OCI-LY3 (cell line): ENCODE data around the gene EPAS1.

Experiments
- CTCF ChIP-seq: fragments of 200-600, 300-600 bp; sonication (generic); IDR thresholded peaks from 2 replicates; pipeline ENCODE4 v1.5.1; 2014; ENCODE audit warnings: antibody characterized with exemption, low read length, low read depth
- EZH2phosphoT487 ChIP-seq: fragments of 200-600 bp; shearing (Covaris generic); IDR thresholded peaks from 2 replicates; pipeline ENCODE4 v1.6.1; 2018; ENCODE audit warnings: antibody characterized with exemption, mixed run types, low read depth

DNA sequence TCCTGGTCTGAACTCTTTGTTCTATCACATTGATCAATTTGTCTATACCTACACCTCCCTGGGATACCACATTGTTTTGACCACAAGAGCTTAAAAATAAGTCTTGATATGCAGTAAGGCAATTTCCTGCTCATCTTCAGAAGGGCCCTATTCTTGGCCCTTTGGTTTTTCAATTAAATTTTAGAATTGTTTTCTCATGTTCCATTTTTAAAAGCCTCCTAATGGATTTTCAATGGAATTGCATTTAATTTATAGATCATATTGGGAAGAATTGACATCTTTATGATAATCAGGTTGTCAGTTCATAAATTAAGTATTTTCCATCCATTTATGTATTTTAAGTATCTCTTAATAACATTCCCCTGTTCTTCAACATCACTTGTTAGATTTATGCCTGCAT lies 47.6 kb upstream of the EPAS1 start:
- TF ChIP-seq CTCF (no peak), EZH2phosphoT487 (no peak)
